Cardiac fibroblast (primary cell): ENCODE data around the gene TXN2.
A peak's percentile ranks its signal among the peaks of the same experiment; 100 is the strongest.

Experiments
- DNase-seq, 2 donors: peaks; one replicate each; pipeline versions ENCODE4 v3.0.0 to v3.0.0-alpha.2; 2010; ENCODE audit warnings: low read depth in 2 of 2
- H3K4me3 ChIP-seq, 2 donors: replicated peaks in 1 of 2; 1 replicate in 1 of 2; 2 replicates in 1 of 2; pipeline ENCODE4 v1.5.1; 2011; ENCODE audit warnings: low read depth in 2 of 2, low read length in 2 of 2, mild to moderate bottlenecking in 2 of 2, moderate library complexity in 1 of 2
- TF ChIP-seq, protein P1 (sequence below): IDR thresholded peaks from one replicate; pipeline ENCODE4 v1.5.1; 2011; ENCODE audit warnings: low read depth, mild to moderate bottlenecking, low read length, inconsistent platforms

Gene TXN2

DNA sequence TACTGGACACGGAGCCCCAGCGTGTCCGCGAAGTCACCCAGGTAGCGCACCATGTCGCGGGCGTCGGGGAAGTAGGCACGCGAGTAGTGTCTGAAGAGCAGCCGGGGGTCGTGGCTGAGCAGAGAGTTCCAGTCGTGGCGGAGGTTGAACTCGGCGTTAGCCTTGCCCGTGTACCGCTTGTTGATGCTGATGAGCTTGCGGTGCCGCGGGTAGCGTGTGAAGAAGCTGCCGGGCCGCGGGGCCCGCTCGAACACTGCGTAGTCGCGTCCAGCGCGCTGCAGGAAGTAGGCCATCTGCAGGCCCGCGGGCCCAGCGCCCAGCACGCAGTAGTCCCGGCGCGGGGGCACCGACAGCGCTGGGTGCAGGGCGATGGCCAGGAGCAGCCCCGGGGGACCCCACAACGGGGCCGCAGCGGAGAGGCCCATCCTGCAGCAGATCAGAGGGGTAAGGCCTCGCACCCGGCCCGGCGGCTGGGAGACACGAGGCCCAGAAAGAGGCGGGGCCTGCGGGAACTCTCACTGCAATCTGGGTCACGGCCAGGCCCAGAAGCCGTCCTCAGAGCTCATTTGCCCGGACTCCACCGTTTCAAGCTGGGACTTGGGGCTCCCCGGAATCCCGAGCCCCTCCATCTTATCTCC is 24.7 kb upstream of the TXN2 start:
- DNase-seq = no peak

GRCh38 chr22:36497910-36498665 is 16.6 kb upstream of the TXN2 start:
- no peak overlapping the region for H3K4me3 ChIP-seq
- TF ChIP-seq, protein P1, sequence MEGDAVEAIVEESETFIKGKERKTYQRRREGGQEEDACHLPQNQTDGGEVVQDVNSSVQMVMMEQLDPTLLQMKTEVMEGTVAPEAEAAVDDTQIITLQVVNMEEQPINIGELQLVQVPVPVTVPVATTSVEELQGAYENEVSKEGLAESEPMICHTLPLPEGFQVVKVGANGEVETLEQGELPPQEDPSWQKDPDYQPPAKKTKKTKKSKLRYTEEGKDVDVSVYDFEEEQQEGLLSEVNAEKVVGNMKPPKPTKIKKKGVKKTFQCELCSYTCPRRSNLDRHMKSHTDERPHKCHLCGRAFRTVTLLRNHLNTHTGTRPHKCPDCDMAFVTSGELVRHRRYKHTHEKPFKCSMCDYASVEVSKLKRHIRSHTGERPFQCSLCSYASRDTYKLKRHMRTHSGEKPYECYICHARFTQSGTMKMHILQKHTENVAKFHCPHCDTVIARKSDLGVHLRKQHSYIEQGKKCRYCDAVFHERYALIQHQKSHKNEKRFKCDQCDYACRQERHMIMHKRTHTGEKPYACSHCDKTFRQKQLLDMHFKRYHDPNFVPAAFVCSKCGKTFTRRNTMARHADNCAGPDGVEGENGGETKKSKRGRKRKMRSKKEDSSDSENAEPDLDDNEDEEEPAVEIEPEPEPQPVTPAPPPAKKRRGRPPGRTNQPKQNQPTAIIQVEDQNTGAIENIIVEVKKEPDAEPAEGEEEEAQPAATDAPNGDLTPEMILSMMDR = peak; percentile 3
- DNase-seq = no peak

More for the DNA sequence above, 24.7 kb upstream of the TXN2 start:
- H3K4me3 ChIP-seq = peak overlapping the region; percentile 42 to 59
- TF ChIP-seq, protein P1 = no peak

DNA sequence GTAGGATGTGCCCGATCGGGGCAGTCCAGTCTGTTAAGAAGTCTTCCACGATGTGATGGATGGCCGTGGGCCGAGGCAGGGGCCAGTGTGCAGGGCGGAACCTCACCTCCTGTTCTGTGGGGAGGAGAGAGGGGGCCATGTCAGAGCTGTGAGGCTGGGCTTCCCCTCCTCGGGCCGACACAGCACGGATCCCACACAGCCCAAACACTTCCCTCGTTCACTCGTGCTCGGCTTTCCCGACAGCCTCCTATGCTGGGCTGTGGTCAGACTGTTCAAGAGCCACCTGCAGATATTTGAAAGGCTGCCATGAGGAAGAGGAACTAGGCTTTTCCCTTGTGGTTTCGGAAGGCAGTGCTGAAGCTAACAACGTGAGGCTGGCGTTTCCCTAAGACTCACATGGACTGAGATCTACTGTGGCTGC is 12.3 kb upstream of the TXN2 start:
- DNase-seq = no peak
- TF ChIP-seq, protein P1 = no peak
- no peak overlapping the region for H3K4me3 ChIP-seq

GRCh38 chr22:36492109-36492508 is 10.7 kb upstream of the TXN2 start:
- no peak for DNase-seq
- H3K4me3 ChIP-seq = no peak overlapping the region
- TF ChIP-seq, protein P1 = no peak

- no peak overlapping the region for H3K4me3 ChIP-seq
- no peak for DNase-seq
- TF ChIP-seq, protein P1 = no peak
Measured at GRCh38 chr22:36491155-36491554, 9.7 kb upstream of the TXN2 start.

GRCh38 chr22:36486619-36487384 is 5.4 kb upstream of the TXN2 start:
- H3K4me3 ChIP-seq = no peak overlapping the region
- DNase-seq = peak; percentile 60 to 81
- TF ChIP-seq, protein P1 = peak; percentile 85
